MM.1S (cell line): Measurements from ENCODE around the gene OR9G4.
A peak's percentile ranks its signal among the peaks of the same experiment; 100 is the strongest.

Experiments
- DNase-seq: peaks from one replicate; pipeline ENCODE4 v3.0.0-alpha.2; 2015
- H2AFZ ChIP-seq: fragments of 300-600 bp; sonication (generic); 2 replicates; pipeline ENCODE4 v1.6.0; 2016; ENCODE audit warnings: antibody characterized with exemption, low read length
- H3F3A ChIP-seq: fragments of 300-600 bp; sonication (generic); 2 replicates; pipeline ENCODE4 v1.6.1; 2016; ENCODE audit warnings: mild to moderate bottlenecking, antibody characterized with exemption, low read length, moderate library complexity, mixed read lengths; ENCODE audit not compliant: insufficient read depth
- H3K27ac ChIP-seq: fragments of 300-600 bp; sonication (generic); 2 replicates; pipeline ENCODE4 v1.5.1; 2016; ENCODE audit warnings: mild to moderate bottlenecking, low read length
- H3K27me3 ChIP-seq: fragments of 300-600 bp; sonication (generic); replicated peaks from 2 replicates; pipeline ENCODE4 v1.6.0; 2016; ENCODE audit warnings: low read length; ENCODE audit not compliant: insufficient read depth
- H3K36me3 ChIP-seq: fragments of 300-600 bp; sonication (generic); replicated peaks from 2 replicates; pipeline ENCODE4 v1.6.1; 2016; ENCODE audit warnings: mild to moderate bottlenecking, low read length, mixed read lengths; ENCODE audit not compliant: insufficient read depth
- H3K4me1 ChIP-seq: fragments of 300-600 bp; sonication (generic); 2 replicates; pipeline ENCODE4 v1.6.1; 2016; ENCODE audit warnings: low read length, mixed read lengths
- H3K4me2 ChIP-seq: fragments of 300-600 bp; sonication (generic); 2 replicates; pipeline ENCODE4 v1.6.0; 2016; ENCODE audit warnings: low read depth, low read length
- H3K4me3 ChIP-seq: fragments of 300-600 bp; sonication (generic); 2 replicates; pipeline ENCODE4 v1.5.1; 2016; ENCODE audit warnings: low read length, mixed read lengths
- H3K79me2 ChIP-seq: fragments of 300-600 bp; sonication (generic); 2 replicates; pipeline ENCODE4 v1.6.1; 2016; ENCODE audit warnings: mixed run types, low read length, mixed read lengths
- H3K9ac ChIP-seq: fragments of 300-600 bp; sonication (generic); 2 replicates; pipeline ENCODE4 v1.6.1; 2016; ENCODE audit warnings: low read length, mixed read lengths
- H3K9me2 ChIP-seq: fragments of 300-600 bp; sonication (generic); replicated peaks from 2 replicates; pipeline ENCODE4 v1.6.1; 2016; ENCODE audit warnings: mild to moderate bottlenecking, low read length, mixed read lengths; ENCODE audit not compliant: insufficient read depth
- H3K9me3 ChIP-seq: fragments of 300-600 bp; sonication (generic); replicated peaks from 2 replicates; pipeline ENCODE4 v1.6.1; 2016; ENCODE audit warnings: mild to moderate bottlenecking, low read length, mixed read lengths; ENCODE audit not compliant: insufficient read depth
- H4K20me1 ChIP-seq: fragments of 300-600 bp; sonication (generic); 2 replicates; pipeline ENCODE4 v1.6.1; 2016; ENCODE audit warnings: mild to moderate bottlenecking, low read length, moderate library complexity, mixed read lengths; ENCODE audit not compliant: insufficient read depth
- EZH2 ChIP-seq: fragments of 300-600 bp; sonication (generic); optimal IDR thresholded peaks from 2 replicates; pipeline ENCODE3; 2017; ENCODE audit warnings: low read depth, mild to moderate bottlenecking, antibody characterized with exemption, low read length, mixed read lengths
- EZH2phosphoT487 ChIP-seq: fragments of 300-600 bp; sonication (generic); IDR thresholded peaks from 2 replicates; pipeline ENCODE4 v1.6.1; 2018; ENCODE audit warnings: antibody characterized with exemption, low read length
- TF ChIP-seq, protein P1 (sequence below): fragments of 300-600 bp; sonication (generic); IDR thresholded peaks from 2 replicates; pipeline ENCODE4 v1.5.1; 2016; ENCODE audit warnings: antibody characterized with exemption, low read length, mixed read lengths

Gene OR9G4

DNA sequence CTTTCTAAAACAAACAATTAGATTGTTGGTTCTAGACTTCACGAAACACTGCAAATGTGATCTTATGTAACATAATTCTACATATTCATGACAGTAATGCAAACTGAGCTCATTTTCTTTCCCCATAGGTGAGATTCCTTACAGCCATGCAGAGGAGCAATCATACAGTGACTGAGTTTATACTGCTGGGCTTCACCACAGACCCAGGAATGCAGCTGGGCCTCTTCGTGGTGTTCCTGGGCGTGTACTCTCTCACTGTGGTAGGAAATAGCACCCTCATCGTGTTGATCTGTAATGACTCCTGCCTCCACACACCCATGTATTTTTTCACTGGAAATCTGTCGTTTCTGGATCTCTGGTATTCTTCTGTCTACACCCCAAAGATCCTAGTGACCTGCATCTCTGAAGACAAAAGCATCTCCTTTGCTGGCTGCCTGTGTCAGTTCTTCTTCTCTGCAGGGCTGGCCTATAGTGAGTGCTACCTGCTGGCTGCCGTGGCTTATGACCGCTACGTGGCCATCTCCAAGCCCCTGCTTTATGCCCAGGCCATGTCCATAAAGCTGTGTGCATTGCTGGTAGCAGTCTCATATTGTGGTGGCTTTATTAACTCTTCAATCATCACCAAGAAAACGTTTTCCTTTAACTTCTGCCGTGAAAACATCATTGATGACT, 48.1 kb downstream of the OR9G4 start:
- H3K27me3 ChIP-seq, result no peaks in the 10 kb centered on the region
- no peaks in the 10 kb centered on the region for H3K36me3 ChIP-seq
- no peak overlapping the region for H3K27ac ChIP-seq
- H3K4me3 ChIP-seq, result no peak overlapping the region
- DNase-seq, result peak; percentile 8
- no peaks in the 10 kb centered on the region for H3K4me1 ChIP-seq
- no peaks in the 10 kb centered on the region for H4K20me1 ChIP-seq
- H3F3A ChIP-seq, result no peaks in the 10 kb centered on the region
- no peak overlapping the region for H3K4me2 ChIP-seq
- no peak overlapping the region for H2AFZ ChIP-seq
- H3K9ac ChIP-seq, result no peak overlapping the region
- H3K9me3 ChIP-seq, result no peaks in the 10 kb centered on the region
- TF ChIP-seq EZH2phosphoT487 (no peak), EZH2 (no peak)
- TF ChIP-seq, protein P1, sequence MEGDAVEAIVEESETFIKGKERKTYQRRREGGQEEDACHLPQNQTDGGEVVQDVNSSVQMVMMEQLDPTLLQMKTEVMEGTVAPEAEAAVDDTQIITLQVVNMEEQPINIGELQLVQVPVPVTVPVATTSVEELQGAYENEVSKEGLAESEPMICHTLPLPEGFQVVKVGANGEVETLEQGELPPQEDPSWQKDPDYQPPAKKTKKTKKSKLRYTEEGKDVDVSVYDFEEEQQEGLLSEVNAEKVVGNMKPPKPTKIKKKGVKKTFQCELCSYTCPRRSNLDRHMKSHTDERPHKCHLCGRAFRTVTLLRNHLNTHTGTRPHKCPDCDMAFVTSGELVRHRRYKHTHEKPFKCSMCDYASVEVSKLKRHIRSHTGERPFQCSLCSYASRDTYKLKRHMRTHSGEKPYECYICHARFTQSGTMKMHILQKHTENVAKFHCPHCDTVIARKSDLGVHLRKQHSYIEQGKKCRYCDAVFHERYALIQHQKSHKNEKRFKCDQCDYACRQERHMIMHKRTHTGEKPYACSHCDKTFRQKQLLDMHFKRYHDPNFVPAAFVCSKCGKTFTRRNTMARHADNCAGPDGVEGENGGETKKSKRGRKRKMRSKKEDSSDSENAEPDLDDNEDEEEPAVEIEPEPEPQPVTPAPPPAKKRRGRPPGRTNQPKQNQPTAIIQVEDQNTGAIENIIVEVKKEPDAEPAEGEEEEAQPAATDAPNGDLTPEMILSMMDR, result no peak
- H3K79me2 ChIP-seq, result no peaks in the 10 kb centered on the region
- H3K9me2 ChIP-seq, result no peaks in the 10 kb centered on the region

DNA sequence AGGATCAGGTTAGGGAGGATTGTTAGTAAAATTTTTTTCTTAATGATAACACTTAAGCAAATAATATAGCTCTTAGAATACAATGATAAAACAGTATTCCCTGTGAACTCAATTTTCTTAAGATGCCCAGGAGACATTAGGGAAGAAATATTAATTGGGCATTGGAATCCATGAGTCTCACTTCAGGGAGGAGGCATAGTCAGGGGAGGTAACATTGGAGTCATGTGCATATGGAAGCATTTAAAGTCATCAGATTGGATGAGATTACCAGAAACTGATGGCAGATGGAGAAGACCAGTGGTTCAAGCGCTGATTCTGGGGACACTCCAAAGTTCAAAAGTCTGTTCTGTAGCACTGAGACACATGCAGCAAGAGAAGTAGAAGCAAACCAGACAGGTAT, 49.7 kb downstream of the OR9G4 start, which contains the start of gene OR9G1:
Gene OR9G1, plus strand, starts transcription at position 301 of the 400 bp plus-strand sequence. CDS start 1,293 bp downstream, outside the sequence.
- Histone ChIP-seq H3K4me3 (no peak within 1 kb of the TSS), H3K9ac (no peak within 1 kb of the TSS), H3K79me2 (no peaks in the 10 kb centered on the region), H3K9me2 (no peaks in the 10 kb centered on the region), H3F3A (no peaks in the 10 kb centered on the region), H2AFZ (no peak within 1 kb of the TSS), H3K27me3 (no peaks in the 10 kb centered on the region), H3K4me1 (no peaks in the 10 kb centered on the region), H4K20me1 (no peaks in the 10 kb centered on the region), H3K9me3 (no peaks in the 10 kb centered on the region), H3K27ac (no peak within 1 kb of the TSS), H3K4me2 (no peak within 1 kb of the TSS), H3K36me3 (no peaks in the 10 kb centered on the region)
- DNase-seq, result no peak
- TF ChIP-seq EZH2, result no peak
- TF ChIP-seq, protein P1, result no peak
- no peak for TF ChIP-seq EZH2phosphoT487

DNA sequence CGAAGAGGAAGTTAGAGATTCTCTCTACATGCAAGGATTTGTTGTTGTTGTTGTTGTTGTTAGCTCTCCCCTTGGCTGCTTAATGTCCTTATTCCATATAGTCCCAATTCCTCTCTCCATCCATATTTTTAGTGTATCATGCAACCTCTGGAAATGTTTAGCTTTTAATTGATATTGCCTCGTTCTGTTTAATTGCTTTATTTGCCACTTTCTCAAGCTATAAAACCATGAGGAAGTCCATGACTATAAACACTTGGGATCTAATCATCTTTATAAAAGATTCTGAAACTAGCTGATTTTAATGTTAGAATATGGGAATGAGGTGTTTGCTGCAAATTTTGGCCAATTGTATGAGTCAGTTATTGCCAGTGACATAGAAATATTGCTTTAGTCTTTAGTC, 55.1 kb downstream of the OR9G4 start:
- TF ChIP-seq EZH2phosphoT487, result no peak
- TF ChIP-seq, protein P1, result no peak
- no peak for TF ChIP-seq EZH2
- Histone ChIP-seq H3K36me3 (no peaks in the 10 kb centered on the region), H3K4me3 (no peak overlapping the region), H3K9me2 (no peaks in the 10 kb centered on the region), H3K79me2 (no peaks in the 10 kb centered on the region), H3F3A (no peaks in the 10 kb centered on the region), H4K20me1 (no peaks in the 10 kb centered on the region), H3K9ac (no peak overlapping the region), H3K9me3 (no peaks in the 10 kb centered on the region), H3K4me1 (no peaks in the 10 kb centered on the region), H2AFZ (no peak overlapping the region), H3K4me2 (no peak overlapping the region), H3K27me3 (no peaks in the 10 kb centered on the region), H3K27ac (no peak overlapping the region)
- DNase-seq, result no peak
